GM18868 (cell line): ENCODE results near the gene AIG1.
"Not testable (repeated sequence)": the region's sequence is repeated elsewhere in the genome, so short reads cannot be mapped to it uniquely, and the experiment has no call there.

Source experiments
- ATAC-seq: cut with Tn5 transposase; IDR thresholded peaks from one replicate; pipeline ENCODE4 v1.9.1; 2021; ENCODE audit warnings: mild to moderate bottlenecking, moderate library complexity; ENCODE audit not compliant: unreplicated experiment

AIG1 gene

DNA sequence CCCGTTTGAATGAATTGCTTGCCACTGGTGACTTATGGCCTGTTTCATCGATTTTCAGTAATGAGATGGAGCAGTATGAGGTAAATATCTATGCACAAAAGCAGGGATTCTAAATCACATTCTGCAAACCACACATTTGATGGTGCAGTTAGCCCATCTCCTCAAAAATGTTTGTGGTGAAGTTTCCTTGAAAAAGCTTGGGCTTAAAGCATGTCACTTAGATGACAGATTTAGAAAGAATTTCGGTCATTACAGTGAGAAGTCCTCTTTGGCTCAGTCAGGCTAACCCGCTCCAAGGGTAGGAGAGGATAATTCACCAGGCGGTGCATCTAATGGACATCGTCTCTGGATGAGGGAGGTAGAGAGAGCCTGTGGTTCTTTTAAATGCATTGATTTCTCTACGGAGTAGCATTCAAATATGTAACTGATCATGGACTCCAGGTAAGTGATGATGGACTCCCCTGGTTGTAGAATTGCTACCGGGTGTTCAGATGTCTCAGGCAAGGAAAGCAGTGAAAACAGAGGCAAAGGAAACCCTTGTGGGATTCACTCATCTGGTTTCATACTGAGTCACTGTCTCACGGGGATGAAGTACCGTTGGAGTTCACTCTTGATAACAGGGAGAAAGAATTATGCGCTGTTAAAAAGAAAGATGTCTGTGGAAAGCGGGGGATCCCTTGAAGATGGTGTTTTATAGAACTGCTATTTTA is 65.3 kb downstream of the AIG1 start:
- peak; percentile 63 for ATAC-seq

DNA sequence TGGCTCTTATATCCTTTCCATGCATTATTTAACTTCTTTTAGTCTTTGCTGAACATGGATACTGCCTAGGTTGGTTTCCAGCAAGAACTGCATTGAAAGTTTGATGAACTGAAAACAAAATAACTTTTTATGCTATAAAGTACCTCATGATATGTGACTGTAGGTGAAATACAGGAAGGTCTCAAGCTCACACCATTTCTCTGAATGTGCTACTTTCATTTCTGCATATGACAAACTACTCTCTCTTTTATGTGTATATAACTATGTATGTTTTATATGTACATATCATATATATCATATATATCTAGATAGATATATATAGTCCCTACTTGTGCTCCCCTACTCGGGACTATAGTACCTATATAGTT is 65.9 kb downstream of the AIG1 start:
- ATAC-seq, result peak; percentile 87

DNA sequence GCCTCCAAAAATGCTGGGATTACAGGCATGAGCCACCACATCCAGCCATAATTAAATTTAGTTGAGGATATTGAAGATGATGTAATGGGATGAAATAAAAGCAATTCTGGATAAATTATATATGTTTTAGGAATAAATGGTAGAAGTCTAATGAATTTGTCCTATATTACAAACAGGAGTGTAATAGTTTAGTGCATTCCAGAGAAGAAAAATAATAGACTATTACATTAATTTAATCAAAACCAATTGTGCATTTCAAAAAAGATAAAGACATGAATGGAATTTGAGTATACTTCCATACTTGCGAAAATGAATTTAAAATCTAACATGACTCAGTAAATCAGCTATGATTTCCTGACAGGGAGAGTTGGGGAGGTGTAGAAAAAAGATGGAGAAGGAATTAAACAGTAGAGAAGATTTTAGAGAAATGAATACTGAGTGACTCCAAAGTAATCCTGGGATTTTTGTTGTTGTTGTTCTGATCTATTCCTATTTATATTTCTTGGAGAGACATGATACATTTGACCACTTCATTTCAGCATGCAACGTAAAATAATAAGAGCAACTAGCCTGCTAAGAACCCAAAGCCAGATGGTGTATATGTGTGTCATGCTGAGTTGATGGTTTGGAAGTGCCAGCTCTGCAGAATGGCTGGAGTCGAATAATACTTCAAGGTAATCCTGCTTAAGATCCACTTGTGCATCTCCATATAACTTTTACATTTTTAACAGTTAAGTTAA is 67.4 kb downstream of the AIG1 start:
- ATAC-seq, result no peak

DNA sequence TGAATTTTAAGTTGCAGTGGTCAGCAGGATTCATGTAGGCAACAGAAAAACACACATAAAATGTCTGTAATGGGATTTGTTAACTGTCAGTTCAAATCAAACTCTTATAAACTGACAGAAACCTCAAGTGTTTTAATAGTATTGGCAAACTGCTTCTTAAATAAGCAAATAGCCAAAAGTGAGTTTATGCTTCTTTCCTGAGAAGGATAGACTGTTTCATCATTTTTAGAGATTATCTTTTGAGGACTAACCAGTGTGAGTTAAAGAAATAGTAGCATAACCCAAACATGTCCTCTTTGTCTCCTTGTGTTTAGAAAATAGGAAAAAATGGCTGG is 68.0 kb downstream of the AIG1 start:
- no peak for ATAC-seq

DNA sequence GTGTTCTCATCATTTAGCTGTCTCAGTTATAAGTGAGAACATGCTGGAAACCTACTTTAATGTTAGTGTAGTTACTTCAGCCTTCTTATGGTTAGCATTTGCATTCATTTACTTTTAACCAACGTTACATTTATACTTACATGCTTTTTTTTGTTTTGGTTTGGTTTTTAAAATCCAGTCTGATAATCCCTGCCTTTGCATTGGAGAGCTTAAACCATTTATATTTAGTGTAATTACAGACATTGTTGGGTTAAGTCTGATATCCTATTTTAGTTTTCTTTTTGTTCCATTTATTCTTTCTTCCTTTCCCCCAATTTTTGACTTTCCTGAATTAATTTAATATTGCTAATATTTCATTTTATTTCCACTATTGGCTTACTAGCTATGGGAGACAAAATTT is 70.2 kb downstream of the AIG1 start:
- no peak for ATAC-seq

DNA sequence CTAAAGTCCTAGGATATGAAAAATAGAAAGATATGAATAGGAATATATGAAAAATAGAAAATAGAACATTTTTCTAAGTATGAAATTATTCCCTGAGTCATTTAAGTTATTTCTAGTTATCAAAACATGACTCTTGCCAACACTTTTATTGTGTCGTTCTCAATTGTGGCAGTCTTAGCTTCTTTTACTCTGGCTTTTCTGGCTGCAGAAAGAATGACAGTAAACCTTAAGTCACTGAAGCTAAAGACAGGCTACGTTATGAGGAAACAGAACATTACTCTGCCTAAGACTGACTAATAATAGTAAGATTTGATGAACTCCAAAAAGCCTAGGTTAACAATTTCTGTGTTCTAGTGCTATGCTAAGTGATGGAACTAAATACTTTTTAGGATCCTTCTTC is 74.6 kb downstream of the AIG1 start:
- no peak for ATAC-seq

DNA sequence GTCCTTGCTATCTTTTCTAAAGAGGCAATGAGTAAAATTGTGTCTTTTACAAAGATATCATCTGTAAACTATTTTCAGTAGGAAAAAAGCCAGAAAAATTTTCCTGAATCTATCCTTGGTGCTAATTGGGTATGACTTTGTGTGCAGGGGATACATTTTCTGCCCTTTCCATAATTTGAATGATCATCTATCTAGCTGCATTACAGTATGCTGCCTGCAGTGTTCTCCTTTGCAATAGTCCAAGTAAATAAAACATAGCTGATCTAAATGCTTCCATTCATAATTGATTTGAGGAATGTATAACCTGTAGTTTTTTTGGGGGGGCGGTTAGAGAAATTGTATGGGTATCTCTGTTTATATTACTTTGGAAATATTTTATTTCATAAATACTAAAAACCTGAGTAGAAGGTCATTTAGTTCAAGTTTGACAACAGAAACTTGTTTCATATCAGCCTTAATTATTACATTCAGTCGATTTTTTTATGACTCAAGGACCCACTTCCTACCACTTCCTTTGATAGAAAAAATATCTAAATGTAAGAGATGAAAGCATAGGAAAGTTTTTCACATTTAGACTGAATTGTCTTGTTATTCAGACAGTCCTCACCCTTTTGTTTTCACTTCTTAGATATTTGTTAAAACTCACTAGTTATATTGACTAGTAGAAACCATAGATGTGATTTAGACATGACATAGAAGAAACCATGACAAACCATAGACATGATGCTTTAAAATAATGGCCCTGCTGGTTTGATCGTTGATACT is 75.3 kb downstream of the AIG1 start:
- no peak for ATAC-seq

GRCh38 chr6:143136647-143137046 is 76.0 kb downstream of the AIG1 start:
- no peak for ATAC-seq

GRCh38 chr6:143139239-143139784 is 78.6 kb downstream of the AIG1 start:
- no peak for ATAC-seq

- not testable (repeated sequence) for ATAC-seq
Observed at GRCh38 chr6:143139884-143140283, 79.2 kb downstream of the AIG1 start.

DNA sequence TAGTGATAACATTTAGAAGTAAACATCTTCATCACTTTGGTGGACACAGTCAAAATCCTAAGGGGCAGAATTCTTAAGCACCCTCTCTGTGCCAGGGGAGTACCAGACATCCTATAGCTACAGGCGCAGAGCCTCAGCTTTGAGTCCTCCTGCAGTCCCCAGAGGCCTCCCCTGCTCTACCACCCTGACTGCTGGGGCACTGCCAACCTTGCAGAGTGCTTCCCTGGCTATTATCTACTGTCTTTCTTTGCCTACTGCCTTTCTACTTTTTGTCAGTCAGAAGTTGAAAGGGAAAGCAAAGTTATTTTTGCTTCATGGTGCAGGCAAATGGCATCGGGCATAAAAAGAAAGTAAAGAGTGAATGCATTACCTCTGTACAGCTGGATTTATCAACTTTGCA is 80.1 kb downstream of the AIG1 start:
- ATAC-seq, result no peak

DNA sequence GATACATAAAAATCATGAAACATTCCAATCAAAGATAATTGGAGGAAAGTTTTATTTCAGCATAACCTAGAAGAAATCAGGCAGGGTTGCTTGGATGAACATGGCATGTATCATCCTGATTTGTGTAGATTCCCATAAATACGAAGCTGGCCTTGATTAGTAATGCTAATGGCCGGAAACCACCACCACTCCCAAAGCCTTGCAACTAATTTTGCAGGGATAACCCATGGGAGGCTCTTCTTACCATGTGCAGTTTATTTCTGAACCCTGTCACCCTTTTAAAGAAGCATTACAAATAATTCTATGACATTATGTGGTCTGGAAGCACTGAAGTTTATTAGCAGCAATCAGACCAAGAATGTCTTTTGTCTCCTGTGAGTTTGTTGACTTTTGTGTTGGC is 80.8 kb downstream of the AIG1 start:
- ATAC-seq, result no peak

DNA sequence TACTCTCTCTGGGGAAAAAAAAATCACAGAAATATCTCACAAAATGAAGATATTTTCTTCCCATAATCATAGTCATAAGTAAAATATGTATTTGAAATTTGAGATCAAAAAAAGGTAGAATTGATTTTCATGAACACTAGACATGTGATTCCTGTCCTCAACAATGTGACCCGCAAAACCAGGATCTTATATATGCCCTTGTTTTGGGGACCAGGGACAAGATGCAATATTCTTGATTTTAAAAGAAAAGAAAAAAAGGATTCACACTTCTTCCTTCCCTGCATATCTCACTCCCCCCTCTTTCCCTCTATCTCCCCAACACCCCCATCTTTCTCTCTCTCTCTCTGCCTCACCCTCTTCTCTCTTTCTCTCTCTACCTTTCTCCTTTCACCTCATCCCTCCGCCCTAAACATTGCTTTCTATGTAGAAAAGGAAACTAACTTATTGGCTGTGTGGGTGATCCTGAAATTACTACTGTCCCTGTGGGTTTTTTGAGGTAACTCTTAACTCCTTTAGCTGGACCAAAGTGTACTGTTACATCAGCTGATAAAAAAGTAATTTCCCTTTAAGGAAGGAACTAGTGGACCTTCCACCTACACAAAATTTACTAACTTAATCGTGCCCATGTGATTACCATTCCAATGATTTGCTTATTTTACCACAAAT is 85.6 kb downstream of the AIG1 start:
- ATAC-seq, result no peak

DNA sequence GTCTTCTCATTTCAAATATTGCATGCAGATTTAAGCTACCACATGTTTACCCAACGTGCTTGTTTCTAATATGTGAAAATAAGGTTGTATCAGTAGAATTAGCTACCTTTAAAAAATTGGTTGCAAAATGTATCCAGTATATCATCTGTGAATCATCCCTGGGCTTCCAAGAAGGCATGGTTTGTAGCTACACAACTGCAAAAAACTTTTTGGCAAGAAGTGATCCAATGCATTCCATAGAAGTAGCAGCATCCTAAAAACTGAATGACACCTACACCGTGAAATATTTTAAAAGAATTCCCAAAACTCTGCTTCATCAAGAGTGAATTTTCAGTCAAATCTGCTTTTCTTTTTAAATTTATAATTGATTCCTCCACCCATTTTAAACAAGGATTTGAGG is 89.1 kb downstream of the AIG1 start:
- no peak for ATAC-seq

- ATAC-seq, result no peak
Observed at GRCh38 chr6:143150281-143150680, 89.6 kb downstream of the AIG1 start.

DNA sequence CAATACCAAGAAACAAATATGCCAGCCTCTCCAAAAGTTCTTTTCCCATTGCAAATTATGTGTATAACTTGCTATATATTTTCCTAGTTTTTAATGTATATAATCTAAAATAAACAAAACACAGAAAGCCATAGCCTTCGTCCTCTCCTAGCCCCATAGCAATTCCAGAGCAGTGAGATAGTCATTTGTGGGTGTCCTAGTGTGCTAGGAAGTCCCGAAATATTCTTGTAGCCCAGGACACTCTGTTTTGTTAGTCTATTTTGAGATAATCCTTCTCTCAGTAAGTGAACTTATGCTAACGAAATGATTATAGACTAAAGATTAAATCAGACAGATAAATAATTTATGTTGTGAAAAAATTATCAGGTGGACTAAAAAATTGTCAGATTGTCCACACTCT is 90.7 kb downstream of the AIG1 start:
- no peak for ATAC-seq

DNA sequence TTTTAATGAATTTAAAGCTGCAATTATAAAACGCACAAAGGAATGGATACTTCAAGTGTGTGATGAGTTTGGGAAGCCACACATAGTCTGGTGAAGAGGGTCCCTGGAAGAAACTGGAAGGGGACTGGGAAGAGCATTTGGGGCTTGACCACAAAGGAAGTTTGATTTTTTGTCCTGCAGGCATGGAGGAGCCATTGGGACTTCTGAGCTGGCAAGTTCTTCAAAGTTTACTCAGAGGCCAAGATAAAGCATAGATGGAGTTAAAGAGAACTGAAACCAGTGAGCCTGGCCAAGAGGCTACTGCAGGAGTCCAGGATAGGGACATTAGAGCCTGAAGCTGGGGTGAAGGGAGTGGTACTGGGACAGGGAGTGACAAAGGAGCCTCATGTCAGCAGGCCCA is 95.0 kb downstream of the AIG1 start:
- no peak for ATAC-seq

- ATAC-seq, result no peak
Observed at GRCh38 chr6:143157131-143157530, 96.4 kb downstream of the AIG1 start.

- ATAC-seq, result no peak
Observed at GRCh38 chr6:143158113-143158581, 97.5 kb downstream of the AIG1 start.

DNA sequence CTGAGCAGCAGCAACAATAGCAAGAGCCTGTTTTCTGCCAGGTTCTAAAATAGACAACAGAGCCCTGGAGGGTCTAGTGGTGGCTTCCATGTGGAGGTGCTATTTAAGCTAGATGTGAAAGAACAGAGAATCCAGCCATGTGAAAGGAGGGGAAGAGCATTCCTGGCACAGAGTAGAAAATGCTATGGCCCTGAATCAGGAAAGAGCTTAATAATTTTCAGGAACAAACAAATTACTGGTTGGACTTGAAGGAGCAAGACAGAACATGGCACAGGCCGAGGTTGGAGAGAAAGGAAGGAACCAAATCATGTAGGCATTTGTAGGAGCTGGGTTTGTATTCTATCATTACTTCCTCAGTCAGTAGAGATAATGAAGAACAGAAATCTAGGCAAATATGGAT is 98.3 kb downstream of the AIG1 start:
- no peak for ATAC-seq

DNA sequence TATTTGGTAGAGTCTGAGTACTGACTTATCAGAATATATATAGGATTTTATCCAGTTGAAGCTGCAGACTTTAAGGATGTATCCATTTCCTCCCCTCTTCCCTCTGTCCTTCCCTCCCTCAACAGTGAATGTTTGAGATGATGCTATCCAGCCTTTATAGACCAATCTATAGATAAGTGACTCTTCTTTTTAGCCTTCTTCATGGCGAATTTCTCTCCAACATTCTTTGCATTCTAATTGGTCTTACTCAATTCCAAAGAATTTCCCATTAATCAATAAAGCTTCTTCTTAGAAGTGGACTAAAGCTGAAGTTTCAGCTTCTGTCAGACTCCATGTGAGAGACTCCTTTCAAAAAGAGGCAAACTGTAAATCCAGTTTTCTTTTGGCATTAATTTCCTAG is 99.3 kb downstream of the AIG1 start:
- no peak for ATAC-seq
